ENCODE results near the gene PTPRM.

PTPRM gene

DNA sequence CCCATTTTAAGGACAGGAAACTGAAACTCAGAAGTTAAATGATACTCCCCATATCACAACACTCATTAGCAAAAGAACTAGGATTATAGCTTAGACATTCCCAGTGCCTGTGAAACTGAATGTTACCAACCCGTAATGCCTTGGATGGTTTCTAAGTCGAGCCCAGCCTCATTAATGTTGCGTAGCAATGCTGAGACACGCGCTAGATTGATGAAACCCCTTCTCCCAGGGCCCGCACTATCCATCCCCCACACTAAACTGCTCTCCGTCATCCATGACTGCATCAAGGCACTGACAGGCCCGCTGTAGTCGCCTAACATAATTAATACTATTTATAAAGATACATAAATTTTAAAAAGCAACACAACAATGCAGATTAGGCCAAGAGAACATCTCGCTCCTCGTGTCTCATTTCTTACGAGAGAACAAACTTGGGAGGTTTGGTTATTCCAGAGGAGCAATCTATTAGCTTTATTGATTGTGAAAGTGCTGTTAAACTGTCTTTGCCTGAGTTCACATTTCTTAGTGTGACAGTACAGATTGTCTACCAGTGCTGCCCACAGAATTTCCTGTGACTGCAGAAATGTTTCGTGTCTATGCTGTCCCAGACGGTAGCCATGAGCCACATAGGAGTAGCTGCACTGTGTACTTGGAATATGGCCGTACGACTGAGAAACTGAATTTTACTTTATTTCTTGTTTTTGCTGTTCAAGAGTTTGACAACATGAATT, 729.9 kb downstream of the PTPRM start:
- no peak for TF ChIP-seq ZFP30 (CRISPR knock-in tag; IDR thresholded peaks at IDR 0.05)
- TF ChIP-seq GLIS3 (CRISPR knock-in tag; IDR thresholded peaks at IDR 0.05): no peak
- TF ChIP-seq, protein P1, sequence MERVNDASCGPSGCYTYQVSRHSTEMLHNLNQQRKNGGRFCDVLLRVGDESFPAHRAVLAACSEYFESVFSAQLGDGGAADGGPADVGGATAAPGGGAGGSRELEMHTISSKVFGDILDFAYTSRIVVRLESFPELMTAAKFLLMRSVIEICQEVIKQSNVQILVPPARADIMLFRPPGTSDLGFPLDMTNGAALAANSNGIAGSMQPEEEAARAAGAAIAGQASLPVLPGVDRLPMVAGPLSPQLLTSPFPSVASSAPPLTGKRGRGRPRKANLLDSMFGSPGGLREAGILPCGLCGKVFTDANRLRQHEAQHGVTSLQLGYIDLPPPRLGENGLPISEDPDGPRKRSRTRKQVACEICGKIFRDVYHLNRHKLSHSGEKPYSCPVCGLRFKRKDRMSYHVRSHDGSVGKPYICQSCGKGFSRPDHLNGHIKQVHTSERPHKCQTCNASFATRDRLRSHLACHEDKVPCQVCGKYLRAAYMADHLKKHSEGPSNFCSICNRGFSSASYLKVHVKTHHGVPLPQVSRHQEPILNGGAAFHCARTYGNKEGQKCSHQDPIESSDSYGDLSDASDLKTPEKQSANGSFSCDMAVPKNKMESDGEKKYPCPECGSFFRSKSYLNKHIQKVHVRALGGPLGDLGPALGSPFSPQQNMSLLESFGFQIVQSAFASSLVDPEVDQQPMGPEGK (CRISPR knock-in tag; IDR thresholded peaks at IDR 0.05; ENCODE audit: borderline replicate concordance): no peak
- no peak for TF ChIP-seq TOX (CRISPR knock-in tag; IDR thresholded peaks at IDR 0.05; ENCODE audit: borderline replicate concordance)
- TF ChIP-seq ARNTL (CRISPR knock-in tag; IDR thresholded peaks at IDR 0.05; ENCODE audit: borderline replicate concordance, low read depth): no peak
- TF ChIP-seq ESRRG (CRISPR knock-in tag; IDR thresholded peaks at IDR 0.05): no peak
- TF ChIP-seq BACH2 (CRISPR knock-in tag; IDR thresholded peaks at IDR 0.05; ENCODE audit: borderline replicate concordance): no peak
- no peak for TF ChIP-seq ZFP3 (CRISPR knock-in tag; IDR thresholded peaks at IDR 0.05)
- no peak for TF ChIP-seq RARB (CRISPR knock-in tag; IDR thresholded peaks at IDR 0.05)
- TF ChIP-seq, protein P2, sequence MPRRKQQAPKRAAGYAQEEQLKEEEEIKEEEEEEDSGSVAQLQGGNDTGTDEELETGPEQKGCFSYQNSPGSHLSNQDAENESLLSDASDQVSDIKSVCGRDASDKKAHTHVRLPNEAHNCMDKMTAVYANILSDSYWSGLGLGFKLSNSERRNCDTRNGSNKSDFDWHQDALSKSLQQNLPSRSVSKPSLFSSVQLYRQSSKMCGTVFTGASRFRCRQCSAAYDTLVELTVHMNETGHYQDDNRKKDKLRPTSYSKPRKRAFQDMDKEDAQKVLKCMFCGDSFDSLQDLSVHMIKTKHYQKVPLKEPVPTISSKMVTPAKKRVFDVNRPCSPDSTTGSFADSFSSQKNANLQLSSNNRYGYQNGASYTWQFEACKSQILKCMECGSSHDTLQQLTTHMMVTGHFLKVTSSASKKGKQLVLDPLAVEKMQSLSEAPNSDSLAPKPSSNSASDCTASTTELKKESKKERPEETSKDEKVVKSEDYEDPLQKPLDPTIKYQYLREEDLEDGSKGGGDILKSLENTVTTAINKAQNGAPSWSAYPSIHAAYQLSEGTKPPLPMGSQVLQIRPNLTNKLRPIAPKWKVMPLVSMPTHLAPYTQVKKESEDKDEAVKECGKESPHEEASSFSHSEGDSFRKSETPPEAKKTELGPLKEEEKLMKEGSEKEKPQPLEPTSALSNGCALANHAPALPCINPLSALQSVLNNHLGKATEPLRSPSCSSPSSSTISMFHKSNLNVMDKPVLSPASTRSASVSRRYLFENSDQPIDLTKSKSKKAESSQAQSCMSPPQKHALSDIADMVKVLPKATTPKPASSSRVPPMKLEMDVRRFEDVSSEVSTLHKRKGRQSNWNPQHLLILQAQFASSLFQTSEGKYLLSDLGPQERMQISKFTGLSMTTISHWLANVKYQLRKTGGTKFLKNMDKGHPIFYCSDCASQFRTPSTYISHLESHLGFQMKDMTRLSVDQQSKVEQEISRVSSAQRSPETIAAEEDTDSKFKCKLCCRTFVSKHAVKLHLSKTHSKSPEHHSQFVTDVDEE (CRISPR knock-in tag; IDR thresholded peaks at IDR 0.05): no peak
- TF ChIP-seq ZC3H10 (CRISPR knock-in tag; IDR thresholded peaks at IDR 0.05): no peak
- TF ChIP-seq, protein P3, sequence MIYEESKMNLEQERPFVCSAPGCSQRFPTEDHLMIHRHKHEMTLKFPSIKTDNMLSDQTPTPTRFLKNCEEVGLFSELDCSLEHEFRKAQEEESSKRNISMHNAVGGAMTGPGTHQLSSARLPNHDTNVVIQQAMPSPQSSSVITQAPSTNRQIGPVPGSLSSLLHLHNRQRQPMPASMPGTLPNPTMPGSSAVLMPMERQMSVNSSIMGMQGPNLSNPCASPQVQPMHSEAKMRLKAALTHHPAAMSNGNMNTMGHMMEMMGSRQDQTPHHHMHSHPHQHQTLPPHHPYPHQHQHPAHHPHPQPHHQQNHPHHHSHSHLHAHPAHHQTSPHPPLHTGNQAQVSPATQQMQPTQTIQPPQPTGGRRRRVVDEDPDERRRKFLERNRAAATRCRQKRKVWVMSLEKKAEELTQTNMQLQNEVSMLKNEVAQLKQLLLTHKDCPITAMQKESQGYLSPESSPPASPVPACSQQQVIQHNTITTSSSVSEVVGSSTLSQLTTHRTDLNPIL (CRISPR knock-in tag; IDR thresholded peaks at IDR 0.05; ENCODE audit: low read depth): no peak
- TF ChIP-seq ZNF565 (CRISPR knock-in tag; conservative IDR thresholded peaks at IDR 0.05; ENCODE audit: low read depth): no peak
- no peak for TF ChIP-seq OSR1 (CRISPR knock-in tag; IDR thresholded peaks at IDR 0.05)
- TF ChIP-seq ISL1 (CRISPR knock-in tag; IDR thresholded peaks at IDR 0.05): no peak
- TF ChIP-seq, protein P4, sequence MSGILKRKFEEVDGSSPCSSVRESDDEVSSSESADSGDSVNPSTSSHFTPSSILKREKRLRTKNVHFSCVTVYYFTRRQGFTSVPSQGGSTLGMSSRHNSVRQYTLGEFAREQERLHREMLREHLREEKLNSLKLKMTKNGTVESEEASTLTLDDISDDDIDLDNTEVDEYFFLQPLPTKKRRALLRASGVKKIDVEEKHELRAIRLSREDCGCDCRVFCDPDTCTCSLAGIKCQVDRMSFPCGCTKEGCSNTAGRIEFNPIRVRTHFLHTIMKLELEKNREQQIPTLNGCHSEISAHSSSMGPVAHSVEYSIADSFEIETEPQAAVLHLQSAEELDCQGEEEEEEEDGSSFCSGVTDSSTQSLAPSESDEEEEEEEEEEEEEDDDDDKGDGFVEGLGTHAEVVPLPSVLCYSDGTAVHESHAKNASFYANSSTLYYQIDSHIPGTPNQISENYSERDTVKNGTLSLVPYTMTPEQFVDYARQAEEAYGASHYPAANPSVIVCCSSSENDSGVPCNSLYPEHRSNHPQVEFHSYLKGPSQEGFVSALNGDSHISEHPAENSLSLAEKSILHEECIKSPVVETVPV (CRISPR knock-in tag; IDR thresholded peaks at IDR 0.05): no peak
- ATAC-seq: no peak

DNA sequence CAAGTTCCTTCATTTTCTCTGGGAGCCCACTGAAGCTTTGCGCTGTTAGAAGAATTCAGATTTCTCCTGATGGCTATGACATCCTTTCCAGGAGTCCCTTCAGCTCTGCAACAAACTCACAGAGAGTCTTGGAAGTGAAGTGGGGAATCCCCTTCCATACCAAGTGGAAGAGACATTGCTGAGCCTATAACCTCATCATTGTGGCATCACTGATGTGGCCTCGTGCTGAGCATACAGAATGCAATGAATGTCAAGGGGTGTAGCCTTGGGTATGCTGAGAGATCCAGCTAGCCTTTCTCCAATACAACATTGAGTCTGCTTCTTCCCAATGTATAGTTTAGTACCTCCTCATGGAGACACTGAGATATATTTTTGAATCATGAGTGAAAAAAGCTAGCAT, 731.1 kb downstream of the PTPRM start:
- TF ChIP-seq, protein P3 (CRISPR knock-in tag; IDR thresholded peaks at IDR 0.05; ENCODE audit: low read depth): no peak
- TF ChIP-seq, protein P1 (CRISPR knock-in tag; IDR thresholded peaks at IDR 0.05; ENCODE audit: borderline replicate concordance): no peak
- TF ChIP-seq ARNTL (CRISPR knock-in tag; IDR thresholded peaks at IDR 0.05; ENCODE audit: borderline replicate concordance, low read depth) (no peak), ZNF565 (CRISPR knock-in tag; conservative IDR thresholded peaks at IDR 0.05; ENCODE audit: low read depth) (no peak), ESRRG (CRISPR knock-in tag; IDR thresholded peaks at IDR 0.05) (no peak), OSR1 (CRISPR knock-in tag; IDR thresholded peaks at IDR 0.05) (no peak)
- TF ChIP-seq, protein P2 (CRISPR knock-in tag; IDR thresholded peaks at IDR 0.05): no peak

More for the DNA sequence above, 731.1 kb downstream of the PTPRM start:
- ATAC-seq: no peak

All from SK-N-SH treated with all-trans-retinoic acid at 6 μM for 48 hours (cell line).